Measurements from ENCODE around the gene GOLGA6L10. TPM values are rescaled to one million over a fixed set of nuclear protein-coding genes. Genes with fewer than 3 reads are reported as not detected.
"Not testable (repeated sequence)": the region's sequence is repeated elsewhere in the genome, so short reads cannot be mapped to it uniquely, and the experiment has no call there.

The GOLGA6L10 gene
- total RNA-seq, 1 experiment from 2014 or later: 0.59 TPM

DNA sequence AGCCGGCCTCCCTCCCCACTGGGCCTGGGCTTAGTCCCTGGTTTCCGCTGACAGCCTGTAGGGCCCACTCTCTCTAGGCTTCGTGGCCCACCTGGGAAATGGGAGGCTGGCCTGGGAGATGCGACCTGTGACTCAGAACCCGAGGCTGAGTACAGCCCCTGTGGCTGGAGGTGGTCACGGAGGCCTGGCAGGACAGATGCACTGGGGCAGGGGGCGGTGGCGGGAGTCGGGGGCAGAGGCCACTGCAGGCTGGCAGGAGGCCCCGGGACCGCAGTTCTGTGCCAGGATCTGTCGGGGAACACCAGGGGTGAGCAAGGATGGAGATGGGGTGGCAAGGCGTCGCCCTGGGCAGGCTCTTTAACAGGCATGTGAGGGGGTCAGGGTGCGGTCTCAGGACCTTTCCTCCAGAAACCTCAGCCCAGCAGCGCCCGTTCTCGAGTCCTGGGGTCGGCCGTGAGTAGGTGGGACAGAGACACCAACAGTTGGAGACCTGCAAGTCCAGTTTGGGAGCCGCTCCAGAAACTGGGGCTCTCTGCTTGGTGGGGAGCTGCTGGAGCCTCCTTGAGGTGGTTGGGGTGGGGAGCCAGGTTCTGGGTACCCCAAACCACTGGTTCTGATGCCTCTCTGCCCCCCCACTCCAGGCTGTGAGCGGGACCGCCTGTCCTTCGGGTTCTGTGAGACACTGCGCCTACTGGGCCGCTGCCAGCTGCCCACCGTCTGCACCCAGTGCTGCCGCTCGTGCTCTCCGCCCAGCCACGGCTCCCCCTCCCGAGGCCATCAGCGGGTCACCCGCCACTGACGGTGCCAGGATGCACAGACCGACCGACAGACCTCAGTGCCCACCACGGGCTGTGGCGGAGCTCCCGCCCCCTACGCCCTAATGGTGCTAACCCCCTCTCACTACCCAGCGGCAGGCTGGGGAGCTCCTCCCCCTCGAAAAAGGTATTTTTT is 15.4 kb downstream of the GOLGA6L10 start:
- not testable (repeated sequence) for H3K36me3 ChIP-seq (replicated peaks; ENCODE audit: control insufficient read depth, insufficient read depth, low read length); H3K4me3 ChIP-seq (ENCODE audit: insufficient read depth, low read depth, low read length); H3K27me3 ChIP-seq (ENCODE audit: control insufficient read depth, insufficient read depth, low read length)
- peak; percentile 21 for DNase-seq

DNA sequence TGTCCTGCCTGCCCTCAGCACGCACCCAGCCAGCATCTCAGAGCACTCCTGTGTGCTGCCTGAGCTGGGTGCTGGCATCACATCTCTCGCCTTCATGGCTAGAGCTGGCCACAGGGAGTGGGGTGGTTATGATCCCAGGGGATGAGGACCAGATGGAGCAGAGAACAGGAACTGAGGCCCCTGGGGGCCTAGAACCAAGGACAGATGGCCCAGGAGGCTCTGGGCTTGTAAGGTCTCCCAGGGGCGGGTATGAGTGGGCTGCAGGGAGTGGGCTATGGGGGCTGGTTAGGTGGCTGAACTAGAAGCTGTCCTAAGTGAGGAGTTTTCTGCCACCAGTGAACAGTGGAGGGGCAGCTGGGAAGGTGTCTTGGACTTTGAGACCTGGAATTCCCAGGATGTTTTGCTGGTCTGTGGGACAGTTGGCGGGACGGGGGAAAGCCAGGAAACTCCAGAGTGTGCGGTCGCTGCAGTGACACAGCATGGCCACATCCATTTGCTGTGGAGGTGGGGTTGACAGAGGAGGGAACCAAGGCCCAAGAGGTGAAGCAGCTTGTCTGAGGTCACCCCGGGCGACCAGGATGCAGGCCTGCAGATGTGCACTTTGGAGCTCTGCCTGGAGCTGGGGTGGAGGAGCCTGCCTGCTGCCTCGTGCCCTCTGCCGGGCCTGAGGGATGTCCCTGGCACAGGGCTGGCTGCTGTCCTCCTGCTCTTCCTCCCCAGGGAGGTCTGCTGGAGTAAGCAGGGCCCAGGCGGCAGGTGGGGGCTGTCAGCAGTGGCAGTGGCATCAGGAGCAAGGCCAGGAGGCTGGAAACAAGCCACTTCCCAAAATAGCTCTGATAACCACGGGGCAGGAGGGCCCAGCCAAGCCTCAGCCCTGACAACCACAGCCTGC is 16.3 kb downstream of the GOLGA6L10 start:
- not testable (repeated sequence) for H3K36me3 ChIP-seq (replicated peaks; ENCODE audit: control insufficient read depth, insufficient read depth, low read length); H3K4me3 ChIP-seq (ENCODE audit: insufficient read depth, low read depth, low read length); H3K27me3 ChIP-seq (ENCODE audit: control insufficient read depth, insufficient read depth, low read length)
- DNase-seq: peak; percentile 27

- H3K36me3 ChIP-seq (replicated peaks; ENCODE audit: control insufficient read depth, insufficient read depth, low read length); DNase-seq; H3K27me3 ChIP-seq (ENCODE audit: control insufficient read depth, insufficient read depth, low read length); H3K4me3 ChIP-seq (ENCODE audit: insufficient read depth, low read depth, low read length): not testable (repeated sequence)
Observed at GRCh38 chr15:82331576-82332304, 17.5 kb downstream of the GOLGA6L10 start.

- H3K36me3 ChIP-seq (replicated peaks; ENCODE audit: control insufficient read depth, insufficient read depth, low read length); H3K4me3 ChIP-seq (ENCODE audit: insufficient read depth, low read depth, low read length); DNase-seq; H3K27me3 ChIP-seq (ENCODE audit: control insufficient read depth, insufficient read depth, low read length): not testable (repeated sequence)
Observed at GRCh38 chr15:82330921-82331320, 18.4 kb downstream of the GOLGA6L10 start.

GRCh38 chr15:82329039-82329438 is 20.2 kb downstream of the GOLGA6L10 start:
- DNase-seq: not testable (repeated sequence)

DNA sequence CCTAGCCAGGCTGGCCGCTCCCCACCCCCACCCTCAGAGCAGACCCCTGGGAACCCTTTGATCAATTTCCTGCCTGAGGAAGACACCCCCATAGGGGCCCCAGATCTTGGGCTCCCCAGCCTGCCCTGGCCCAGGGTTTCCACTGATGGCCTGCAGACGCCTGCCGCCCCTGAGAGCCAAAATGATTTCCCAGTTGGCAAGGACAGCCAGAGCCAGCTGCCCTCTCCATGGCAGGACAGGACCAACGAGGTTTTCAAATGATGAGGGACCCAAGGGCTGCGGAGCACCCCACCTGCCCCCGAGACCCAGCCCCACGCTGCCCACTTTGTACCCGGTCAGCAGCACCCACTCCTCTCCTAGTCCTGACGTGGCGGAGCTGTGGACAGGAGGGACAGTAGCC is 21.9 kb downstream of the GOLGA6L10 start:
- not testable (repeated sequence) for H3K4me3 ChIP-seq (ENCODE audit: insufficient read depth, low read depth, low read length); H3K27me3 ChIP-seq (ENCODE audit: control insufficient read depth, insufficient read depth, low read length); DNase-seq; H3K36me3 ChIP-seq (replicated peaks; ENCODE audit: control insufficient read depth, insufficient read depth, low read length)

More at GRCh38 chr15:82329039-82329438, 20.2 kb downstream of the GOLGA6L10 start:
- H3K36me3 ChIP-seq (replicated peaks; ENCODE audit: control insufficient read depth, insufficient read depth, low read length); H3K27me3 ChIP-seq (ENCODE audit: control insufficient read depth, insufficient read depth, low read length); H3K4me3 ChIP-seq (ENCODE audit: insufficient read depth, low read depth, low read length): not testable (repeated sequence)

- not testable (repeated sequence) for H3K27me3 ChIP-seq (ENCODE audit: control insufficient read depth, insufficient read depth, low read length); H3K4me3 ChIP-seq (ENCODE audit: insufficient read depth, low read depth, low read length); DNase-seq; H3K36me3 ChIP-seq (replicated peaks; ENCODE audit: control insufficient read depth, insufficient read depth, low read length)
Observed at GRCh38 chr15:82326896-82327295, 22.4 kb downstream of the GOLGA6L10 start.

- not testable (repeated sequence) for H3K36me3 ChIP-seq (replicated peaks; ENCODE audit: control insufficient read depth, insufficient read depth, low read length); H3K4me3 ChIP-seq (ENCODE audit: insufficient read depth, low read depth, low read length); DNase-seq; H3K27me3 ChIP-seq (ENCODE audit: control insufficient read depth, insufficient read depth, low read length)
Observed at GRCh38 chr15:82325646-82326045, 23.6 kb downstream of the GOLGA6L10 start.

DNA sequence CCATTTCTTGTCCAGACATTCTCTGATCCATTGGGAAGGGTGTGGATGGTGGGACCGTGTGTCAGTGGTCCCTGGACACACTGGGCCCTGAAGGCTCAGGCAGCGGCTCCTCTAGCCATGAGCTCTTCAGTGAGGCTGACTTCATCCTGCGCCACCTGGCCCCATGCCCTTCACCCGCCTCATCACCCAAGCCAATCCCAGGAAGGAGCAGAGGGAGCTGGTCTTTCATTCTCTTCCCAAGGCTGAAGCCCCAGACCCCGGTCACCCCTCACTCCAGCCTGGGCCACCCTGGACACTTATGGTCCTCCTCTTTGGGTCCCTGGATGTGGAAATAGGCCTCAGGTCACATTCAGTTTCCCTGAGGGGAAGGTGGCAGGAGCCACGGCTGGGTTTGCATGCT is 24.4 kb downstream of the GOLGA6L10 start:
- not testable (repeated sequence) for H3K36me3 ChIP-seq (replicated peaks; ENCODE audit: control insufficient read depth, insufficient read depth, low read length); H3K27me3 ChIP-seq (ENCODE audit: control insufficient read depth, insufficient read depth, low read length); H3K4me3 ChIP-seq (ENCODE audit: insufficient read depth, low read depth, low read length); DNase-seq

DNA sequence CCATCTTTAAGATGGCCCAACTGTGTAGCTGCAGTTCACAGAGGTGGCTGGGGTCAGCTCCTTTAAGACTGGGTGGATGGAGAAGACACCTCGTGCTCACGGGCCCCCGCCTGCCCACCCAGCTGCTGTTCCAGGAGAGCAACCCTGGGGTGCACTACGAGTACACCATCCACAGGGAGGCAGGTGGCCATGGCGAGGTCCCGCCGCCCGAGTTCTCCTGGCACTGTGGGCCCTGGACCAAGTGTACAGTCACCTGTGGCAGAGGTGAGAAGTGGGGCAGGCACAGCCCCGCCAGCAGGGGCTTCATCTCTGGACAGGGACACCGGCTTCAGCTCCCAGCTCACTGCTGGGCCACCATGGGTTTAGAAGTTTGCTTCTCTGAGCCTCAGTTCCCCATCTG is 26.8 kb downstream of the GOLGA6L10 start:
- H3K4me3 ChIP-seq (ENCODE audit: insufficient read depth, low read depth, low read length); H3K27me3 ChIP-seq (ENCODE audit: control insufficient read depth, insufficient read depth, low read length); DNase-seq; H3K36me3 ChIP-seq (replicated peaks; ENCODE audit: control insufficient read depth, insufficient read depth, low read length): not testable (repeated sequence)

GRCh38 chr15:82320861-82321260 is 28.4 kb downstream of the GOLGA6L10 start:
- H3K4me3 ChIP-seq (ENCODE audit: insufficient read depth, low read depth, low read length); DNase-seq; H3K36me3 ChIP-seq (replicated peaks; ENCODE audit: control insufficient read depth, insufficient read depth, low read length); H3K27me3 ChIP-seq (ENCODE audit: control insufficient read depth, insufficient read depth, low read length): not testable (repeated sequence)

DNA sequence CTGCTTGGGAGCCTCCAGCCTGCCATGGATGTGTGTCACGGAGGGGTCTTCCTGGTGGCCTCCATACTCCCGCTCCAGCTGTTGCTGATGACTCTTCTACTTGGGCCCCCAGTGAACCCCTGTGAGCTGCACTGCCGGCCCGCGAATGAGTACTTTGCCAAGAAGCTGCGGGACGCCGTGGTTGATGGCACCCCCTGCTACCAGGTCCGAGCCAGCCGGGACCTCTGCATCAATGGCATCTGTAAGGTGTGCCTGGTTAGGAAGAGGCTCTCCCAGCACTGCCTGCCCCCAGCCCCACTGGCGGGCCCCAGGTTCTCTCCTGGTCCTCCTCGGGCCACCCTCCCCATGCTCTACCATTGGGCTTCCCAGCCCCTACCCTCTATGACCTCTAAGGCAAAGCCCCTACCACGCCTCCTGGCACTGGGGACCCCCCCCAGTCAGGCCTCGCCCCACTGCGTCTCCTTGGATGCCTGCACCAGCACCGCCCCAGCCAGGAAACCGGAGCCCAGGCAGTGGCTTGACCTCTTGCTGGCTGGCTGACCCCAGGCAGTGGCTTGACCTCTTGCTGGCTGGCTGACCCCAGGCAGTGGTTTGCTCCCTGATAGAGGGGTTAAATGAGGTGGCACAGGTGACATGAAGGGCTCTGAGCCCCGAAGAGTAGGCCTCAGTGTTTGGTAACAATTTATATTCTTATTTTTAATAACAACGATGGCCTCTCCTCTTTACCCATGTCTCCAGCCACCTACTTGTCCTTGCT is 29.6 kb downstream of the GOLGA6L10 start:
- H3K27me3 ChIP-seq (ENCODE audit: control insufficient read depth, insufficient read depth, low read length); DNase-seq: not testable (repeated sequence)

DNA sequence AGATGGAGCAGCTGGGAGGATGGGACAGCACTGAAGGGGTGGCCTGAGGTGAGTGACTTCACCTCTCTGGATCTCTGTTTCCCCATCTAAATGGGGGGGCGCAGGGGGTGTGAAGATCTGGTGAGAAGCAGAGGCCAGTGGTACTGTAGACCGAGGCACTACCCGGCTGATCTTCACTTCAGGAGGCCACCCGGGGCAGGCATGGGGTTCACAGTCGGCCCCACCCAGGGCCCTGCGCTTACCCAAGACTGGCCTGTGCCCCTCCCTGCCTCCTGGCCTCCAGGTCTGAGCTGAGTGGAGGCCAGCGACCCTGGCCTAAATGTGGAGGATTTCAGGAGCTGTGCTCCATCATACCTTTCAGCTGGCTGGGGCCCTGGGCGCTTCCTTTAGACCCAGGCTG is 31.0 kb downstream of the GOLGA6L10 start:
- not testable (repeated sequence) for H3K36me3 ChIP-seq (replicated peaks; ENCODE audit: control insufficient read depth, insufficient read depth, low read length); H3K27me3 ChIP-seq (ENCODE audit: control insufficient read depth, insufficient read depth, low read length); DNase-seq; H3K4me3 ChIP-seq (ENCODE audit: insufficient read depth, low read depth, low read length)

More for the DNA sequence above, 29.6 kb downstream of the GOLGA6L10 start:
- H3K4me3 ChIP-seq (ENCODE audit: insufficient read depth, low read depth, low read length); H3K36me3 ChIP-seq (replicated peaks; ENCODE audit: control insufficient read depth, insufficient read depth, low read length): not testable (repeated sequence)

DNA sequence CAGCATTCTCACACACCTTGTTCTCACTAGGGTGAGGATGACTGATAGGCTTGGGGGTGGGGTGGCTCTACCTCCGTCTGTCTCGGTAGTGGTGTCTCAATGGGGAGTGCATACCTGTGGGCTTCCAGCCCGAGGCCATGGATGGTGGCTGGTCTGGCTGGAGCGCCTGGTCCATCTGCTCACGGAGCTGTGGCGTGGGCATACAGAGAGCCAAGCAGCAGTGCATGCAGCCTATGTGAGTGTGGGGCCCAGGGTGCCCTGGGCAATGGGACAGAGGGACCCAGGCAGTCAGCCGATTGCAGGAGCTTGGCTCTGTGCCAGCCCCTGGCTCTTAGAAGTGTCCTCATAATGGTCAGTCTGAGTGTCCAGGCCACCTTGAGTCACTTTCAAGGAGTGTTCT is 31.8 kb downstream of the GOLGA6L10 start:
- DNase-seq: peak; percentile 6
- H3K4me3 ChIP-seq (ENCODE audit: insufficient read depth, low read depth, low read length); H3K27me3 ChIP-seq (ENCODE audit: control insufficient read depth, insufficient read depth, low read length); H3K36me3 ChIP-seq (replicated peaks; ENCODE audit: control insufficient read depth, insufficient read depth, low read length): not testable (repeated sequence)

Measured in H7 (cell line).